Body of pancreas (tissue), 4 donors: Measurements from ENCODE around the gene CLP1. TPM values are rescaled to one million over a fixed set of nuclear protein-coding genes. Genes with fewer than 3 reads are reported as not detected.

ENCODE experiments used
- ATAC-seq: fragments of 150-250 bp; one replicate; pipeline ENCODE4 v1.9.1; 2016
- DNase-seq, 4 donors: peaks; one replicate each; pipeline ENCODE4 v3.0.0-alpha.2; 2019
- H3K27ac ChIP-seq, 4 donors: fragments of 200-600 bp; sonication (generic); 1 replicate in 3 of 4; 2 replicates in 1 of 4; pipeline versions ENCODE4 v1.5.1 to v1.6.1; 2016 to 2019; ENCODE audit warnings: mild to moderate bottlenecking in 1 of 4, mixed read lengths in 1 of 4, moderate library complexity in 1 of 4
- H3K27me3 ChIP-seq, 2 donors: fragments of 200-600 bp; sonication (generic); one replicate each; pipeline ENCODE4 v1.6.0; 2016; ENCODE audit warnings: mild to moderate bottlenecking in 1 of 2
- H3K36me3 ChIP-seq, 2 donors: fragments of 200-600 bp; sonication (generic); replicated peaks in 1 of 2; 2 replicates each; pipeline ENCODE4 v1.5.1; 2016; ENCODE audit warnings: low read depth in 2 of 2; ENCODE audit not compliant: insufficient read depth in 1 of 2
- H3K4me1 ChIP-seq: fragments of 200-600 bp; sonication (generic); one replicate; pipeline ENCODE4 v1.6.0; 2016
- H3K4me3 ChIP-seq, 2 donors: fragments of 200-600 bp; sonication (generic); 1 replicate in 1 of 2; 2 replicates in 1 of 2; pipeline ENCODE4 v1.5.1; 2016 to 2019
- H3K9me3 ChIP-seq, 3 donors: fragments of 200-600 bp; sonication (generic); 1 replicate in 2 of 3; 2 replicates in 1 of 3; pipeline ENCODE4 v1.5.1; 2016
- CTCF ChIP-seq, 7 experiments: fragments of 450-650 bp in 4 of 7; fragments of 200-600 bp in 3 of 7; sonication (generic) in 3 of 7; IDR thresholded peaks; one replicate each; pipeline ENCODE4 v1.5.1; 2016 to 2019; ENCODE audit warnings: antibody characterized with exemption in 7 of 7
- POLR2A ChIP-seq, 3 donors: fragments of 450-650 bp; IDR thresholded peaks; one replicate each; pipeline ENCODE4 v1.6.1; 2016; ENCODE audit warnings: antibody characterized with exemption in 3 of 3, mild to moderate bottlenecking in 2 of 3
- WGBS, 2 donors: methylation state at CpG; one replicate each; pipeline ENCODE4 v1.1.5; 2017; 5-methylcytosine and 5-hydroxymethylcytosine counted together
- intact Hi-C: fragments of 100-400 bp; cut with DNase I; formaldehyde crosslinking; loops from one replicate; pipeline ENCODE4 v1.15.1; 2023
- microRNA counts, 2 donors: library from miRNA; unstranded; fragments of <30 nt; microRNA quantifications; one replicate each; lab custom pipeline; 2017
- microRNA-seq, 2 donors: library from miRNA; unstranded; fragments of <30 nt; microRNA quantifications; one replicate each; pipeline ENCODE4, GENCODE V29; 2016; ENCODE audit warnings: borderline number of aligned reads in 2 of 2, borderline replicate concordance in 2 of 2
- small RNA-seq: library from RNA; depleted of rRNA; stranded (forward); fragments of <200 nt; gene quantifications from one replicate; pipeline ENCODE3, GENCODE V24; 2016
- total RNA-seq, 2 donors: library from RNA; depleted of rRNA; stranded (reverse); fragments of >200 nt; gene quantifications; one replicate each; pipeline ENCODE4 v1.1.0, GENCODE V29; 2016

CLP1 gene
- total RNA-seq, 2 donors from 2014 or later: 3.3 to 7.3 TPM

DNA sequence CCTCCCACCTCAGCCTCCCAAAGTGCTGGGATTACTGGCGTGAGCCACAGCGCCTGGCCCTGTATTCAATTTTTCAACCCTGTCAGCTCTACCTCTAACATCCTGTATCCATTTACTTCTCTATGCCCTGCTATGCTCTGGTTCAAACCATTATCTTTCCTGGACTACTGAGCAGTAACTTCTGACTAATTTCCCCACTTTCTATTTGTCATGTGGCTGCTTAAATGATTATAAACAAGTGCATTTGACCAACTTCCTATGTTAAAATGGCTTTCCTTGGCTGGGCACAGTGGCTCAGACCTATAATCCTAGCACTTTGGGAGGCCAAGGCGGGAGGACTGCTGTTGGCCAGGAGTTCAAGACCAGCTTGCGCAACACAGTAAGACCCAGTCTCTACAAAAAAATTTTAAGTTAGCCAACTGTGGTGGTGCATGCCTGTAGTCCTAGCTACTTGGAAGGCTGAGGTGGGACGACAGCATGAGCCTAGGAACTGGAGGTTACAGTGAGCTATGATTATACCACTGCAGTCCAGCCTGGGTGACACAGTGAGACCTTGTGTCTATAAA lies 52.3 kb downstream of the CLP1 start:
- Histone ChIP-seq H3K27ac (no peak overlapping the region), H3K4me1 (peaks cover 37% of the 10 kb centered on the region), H3K9me3 (no peaks in the 10 kb centered on the region), H3K36me3 (peaks cover 0 to 2% of the 10 kb centered on the region in 2 donors), H3K4me3 (no peak overlapping the region), H3K27me3 (no peaks in the 10 kb centered on the region)
- WGBS, 2 donors: 89 to 97% methylated on average over 5 of the region's 5 CpGs
- ATAC-seq (no peak), DNase-seq (no peak)
- TF ChIP-seq POLR2A (IDR thresholded peaks at IDR 0.05) (no peak), CTCF (IDR thresholded peaks at IDR 0.05) (no peak)
- intact Hi-C loops: loop anchor here (10.0 kb wide), 1 partner anchor 45 kb away; the partner anchor contains the start of gene ZDHHC5

MicroRNAs encoded within 50 kb of the gene (microRNA counts, 767-probe panel; counts per million panel counts)
- microRNA hsa-miR-130a-3p (lab: Ali Mortazavi, UCI): 4,757 to 9,974 counts per million in 2 donors

Small RNA genes within 50 kb of the gene (microRNA-seq; reads per million reads assigned to microRNA genes)
- 3,365 to 5,291 reads per million in 2 donors for gene MIR130A

Small RNA genes within 50 kb of the gene (small RNA-seq; reads per million reads assigned to genes)
- 216 reads per million, percentile 97 among the genes with 10 or more reads in this experiment for gene MIR130A

Other genes with a start within 250 kb of the CLP1 start
- gene SLC43A3, start 230.6 kb upstream of the CLP1 start, total RNA-seq: 10 to 100 TPM; 23.1 to 30.0 TPM
- gene RTN4RL2, start 197.2 kb upstream of the CLP1 start, total RNA-seq: 1 to 10 TPM in 1 of 2 donors, under 1 TPM in 1; 0.99 to 3.4 TPM
- 100 to 1,000 TPM in 1 of 2 donors, 10 to 100 TPM in 1; 87.7 to 128 TPM for gene SLC43A1, start 142.1 kb upstream of the CLP1 start, total RNA-seq
- gene TIMM10, start 127.0 kb upstream of the CLP1 start, total RNA-seq: 10 to 100 TPM in 1 of 2 donors, 1 to 10 TPM in 1; 5.6 to 24.4 TPM
- gene SMTNL1, start 120.2 kb upstream of the CLP1 start, total RNA-seq: not detected
- gene UBE2L6, start 90.1 kb upstream of the CLP1 start, total RNA-seq: 10 to 100 TPM in 1 of 2 donors, 1 to 10 TPM in 1; 7.9 to 17.4 TPM
- gene SERPING1, start 60.1 kb upstream of the CLP1 start, total RNA-seq: 100 to 1,000 TPM; 166 to 216 TPM
- gene YPEL4, start 7.8 kb upstream of the CLP1 start, total RNA-seq: under 1 TPM in 1 of 2 donors, not detected in 1; 0.26 TPM
- 10 to 100 TPM; 17.6 to 48.5 TPM for gene ZDHHC5, start 10.4 kb downstream of the CLP1 start, total RNA-seq
- gene MED19, start 54.5 kb downstream of the CLP1 start, total RNA-seq: 10 to 100 TPM; 15.5 to 17.4 TPM
- 10 to 100 TPM; 32.9 to 46.8 TPM for gene TMX2, start 54.8 kb downstream of the CLP1 start, total RNA-seq
- 100 to 1,000 TPM in 1 of 2 donors, 10 to 100 TPM in 1; 86.1 to 157 TPM for gene SELENOH, start 83.7 kb downstream of the CLP1 start, total RNA-seq
- not detected for gene BTBD18, start 94.1 kb downstream of the CLP1 start, total RNA-seq
- 100 to 1,000 TPM; 115 to 178 TPM for gene CTNND1, start 104.0 kb downstream of the CLP1 start, total RNA-seq